H9 (cell line): Measurements from ENCODE around the gene RAP1B. TPM values are rescaled to one million over a fixed set of nuclear protein-coding genes. Genes with fewer than 3 reads are reported as not detected.
"Not testable (repeated sequence)": the region's sequence is repeated elsewhere in the genome, so short reads cannot be mapped to it uniquely, and the experiment has no call there.

Experiments
- DNase-seq: peaks from one replicate; pipeline ENCODE4 v3.0.0-alpha.2; 2017
- H2AFZ ChIP-seq: one replicate; pipeline ENCODE4 v1.6.1; 2013; ENCODE audit warnings: mild to moderate bottlenecking, low read length, control low read depth, moderate library complexity
- H2AK5ac ChIP-seq: 2 replicates; pipeline ENCODE4 v1.6.1; 2013; ENCODE audit warnings: low read length, control low read depth, mixed read lengths; ENCODE audit not compliant: insufficient read length
- H2BK120ac ChIP-seq: one replicate; pipeline ENCODE4 v1.6.1; 2013; ENCODE audit warnings: low read depth, mild to moderate bottlenecking, low read length, control low read depth, inconsistent platforms; ENCODE audit not compliant: poor library complexity, severe bottlenecking
- H2BK12ac ChIP-seq: 2 replicates; pipeline ENCODE4 v1.6.1; 2013; ENCODE audit warnings: low read length, control low read depth, mixed read lengths, low read depth; ENCODE audit not compliant: insufficient read length
- H2BK15ac ChIP-seq: 2 replicates; pipeline ENCODE4 v1.6.1; 2013; ENCODE audit warnings: low read depth, low read length, control low read depth
- H2BK20ac ChIP-seq: one replicate; pipeline ENCODE4 v1.6.1; 2013; ENCODE audit warnings: low read depth, mild to moderate bottlenecking, low read length, control low read depth, inconsistent platforms; ENCODE audit not compliant: poor library complexity, severe bottlenecking
- H2BK5ac ChIP-seq: 2 replicates; pipeline ENCODE4 v1.6.1; 2013; ENCODE audit warnings: low read length, control low read depth, mixed read lengths; ENCODE audit not compliant: insufficient read length
- H3K14ac ChIP-seq: 2 replicates; pipeline ENCODE4 v1.6.1; 2013; ENCODE audit warnings: low read length, control low read depth; ENCODE audit not compliant: insufficient read depth
- H3K18ac ChIP-seq: 2 replicates; pipeline ENCODE4 v1.6.1; 2013; ENCODE audit warnings: low read depth, mild to moderate bottlenecking, mixed read lengths, low read length, control low read depth; ENCODE audit not compliant: insufficient read length
- H3K23ac ChIP-seq: 2 replicates; pipeline ENCODE4 v1.6.1; 2013; ENCODE audit warnings: low read length, control low read depth, mixed read lengths, low read depth; ENCODE audit not compliant: insufficient read length
- H3K23me2 ChIP-seq: 2 replicates; pipeline ENCODE4 v1.6.1; 2013; ENCODE audit warnings: low read depth, mild to moderate bottlenecking, mixed read lengths, low read length, control low read depth; ENCODE audit not compliant: insufficient read length, poor library complexity, severe bottlenecking
- H3K27ac ChIP-seq: 2 replicates; pipeline ENCODE4 v1.5.1; 2013; ENCODE audit warnings: low read length, control low read depth, mixed read lengths, low read depth; ENCODE audit not compliant: insufficient read length
- H3K27me3 ChIP-seq: 2 replicates; pipeline ENCODE4 v1.6.1; 2013; ENCODE audit warnings: low read length, control low read depth, inconsistent platforms; ENCODE audit not compliant: insufficient read depth
- H3K4ac ChIP-seq: 2 replicates; pipeline ENCODE4 v1.6.1; 2013; ENCODE audit warnings: low read depth, mild to moderate bottlenecking, control low read depth, inconsistent platforms, low read length, moderate library complexity
- H3K4me1 ChIP-seq: 2 replicates; pipeline ENCODE4 v1.6.1; 2013; ENCODE audit warnings: low read length, control low read depth, inconsistent platforms; ENCODE audit not compliant: insufficient read depth
- H3K4me2 ChIP-seq: 2 replicates; pipeline ENCODE4 v1.6.1; 2013; ENCODE audit warnings: low read length, control low read depth, mixed read lengths; ENCODE audit not compliant: insufficient read length, insufficient read depth
- H3K56ac ChIP-seq: 2 replicates; pipeline ENCODE4 v1.6.1; 2013; ENCODE audit warnings: low read depth, mild to moderate bottlenecking, mixed read lengths, low read length, control low read depth; ENCODE audit not compliant: insufficient read length
- H3K79me1 ChIP-seq: 2 replicates; pipeline ENCODE4 v1.6.1; 2013; ENCODE audit warnings: low read depth, mild to moderate bottlenecking, moderate library complexity, low read length, control low read depth, inconsistent platforms; ENCODE audit not compliant: insufficient read depth, poor library complexity, severe bottlenecking
- H3K79me2 ChIP-seq: 2 replicates; pipeline ENCODE4 v1.6.1; 2013; ENCODE audit warnings: low read length, control low read depth, inconsistent platforms; ENCODE audit not compliant: insufficient read depth
- H3K9ac ChIP-seq: 2 replicates; pipeline ENCODE4 v1.6.1; 2013; ENCODE audit warnings: low read length, control low read depth, mixed read lengths; ENCODE audit not compliant: insufficient read length; ENCODE audit errors: extremely low read depth
- H3K9me3 ChIP-seq: one replicate; pipeline ENCODE4 v1.6.1; 2013; ENCODE audit warnings: low read depth, low read length, inconsistent platforms; ENCODE audit not compliant: control insufficient read depth
- H3T11ph ChIP-seq: one replicate; pipeline ENCODE4 v1.6.1; 2013; ENCODE audit warnings: mild to moderate bottlenecking, low read length, control low read depth, inconsistent platforms
- H4K20me1 ChIP-seq: one replicate; pipeline ENCODE4 v1.6.1; 2013; ENCODE audit not compliant: control insufficient read depth, insufficient read length, insufficient read depth
- H4K5ac ChIP-seq: 2 replicates; pipeline ENCODE4 v1.6.1; 2013; ENCODE audit warnings: low read depth, mild to moderate bottlenecking, mixed read lengths, low read length, control low read depth; ENCODE audit not compliant: insufficient read length
- H4K8ac ChIP-seq: replicated peaks from 2 replicates; pipeline ENCODE4 v1.6.1; 2013; ENCODE audit warnings: low read length, control low read depth, mixed read lengths, low read depth; ENCODE audit not compliant: insufficient read length
- H4K91ac ChIP-seq: 2 replicates; pipeline ENCODE4 v1.6.1; 2013; ENCODE audit warnings: low read depth, mild to moderate bottlenecking, moderate library complexity, mixed read lengths, low read length, control low read depth; ENCODE audit not compliant: insufficient read length
- H3K27ac Mint-ChIP-seq, 3 experiments: 2 replicates in 2 of 3; 3 replicates in 1 of 3; pipeline ENCODE4 v1.8.0; 2020 to 2021; ENCODE audit warnings: mixed read lengths in 3 of 3, mild to moderate bottlenecking in 1 of 3, moderate library complexity in 1 of 3
- H3K27me3 Mint-ChIP-seq: 2 replicates; pipeline ENCODE4 v1.8.0; 2021; ENCODE audit warnings: low read depth, mild to moderate bottlenecking, moderate library complexity, mixed read lengths
- H3K36me3 Mint-ChIP-seq, 3 experiments: 2 replicates in 2 of 3; 3 replicates in 1 of 3; pipeline ENCODE4 v1.8.0; 2020 to 2021; ENCODE audit warnings: low read depth in 3 of 3, mixed read lengths in 3 of 3; ENCODE audit not compliant: insufficient read depth in 1 of 3
- H3K4me1 Mint-ChIP-seq, 2 experiments: 2 replicates each; pipeline ENCODE4 v1.8.0; 2020; ENCODE audit warnings: mixed read lengths in 2 of 2
- H3K4me3 Mint-ChIP-seq, 2 experiments: 2 replicates in 1 of 2; 3 replicates in 1 of 2; pipeline ENCODE4 v1.8.0; 2020 to 2021; ENCODE audit warnings: mild to moderate bottlenecking in 2 of 2, mixed read lengths in 2 of 2, moderate library complexity in 1 of 2
- H3K9me3 Mint-ChIP-seq, 2 experiments: 2 replicates in 1 of 2; 3 replicates in 1 of 2; pipeline ENCODE4 v1.8.0; 2020; ENCODE audit warnings: mild to moderate bottlenecking in 2 of 2, mixed read lengths in 2 of 2, moderate library complexity in 1 of 2
- CTCF ChIP-seq: fragments of 200-600 bp; sonication (generic); conservative IDR thresholded peaks from 3 replicates; pipeline ENCODE4 v1.8.0; 2021; ENCODE audit warnings: antibody characterized with exemption, mild to moderate bottlenecking
- WGBS: extraction: QIAGEN DNeasy Blood & Tissue Kit; methylation state at CpG from one replicate; pipeline ENCODE4 v1.1.7; 2013; ENCODE audit warnings: missing lambda C conversion rate, low lambda C conversion rate, mixed read lengths; ENCODE audit not compliant: insufficient read length; ENCODE audit errors: extremely low coverage; 5-methylcytosine and 5-hydroxymethylcytosine counted together
- total RNA-seq: library from RNA; stranded (reverse); gene quantifications from 2 replicates; pipeline ENCODE4 v1.2.1, GENCODE V29; 2021

RAP1B gene
- total RNA-seq, 1 experiment from 2014 or later = 97.7 TPM

- Histone ChIP-seq H3K23ac (no peak overlapping the region), H3K4me1 (no peaks in the 10 kb centered on the region), H2AFZ (no peak overlapping the region), H2BK12ac (no peak overlapping the region), H3K9me3 (no peaks in the 10 kb centered on the region), H4K91ac (no peak overlapping the region), H3K4me2 (no peak overlapping the region), H2BK5ac (no peak overlapping the region), H3K79me1 (peaks cover 7% of the 10 kb centered on the region), H4K5ac (no peak overlapping the region), H3K56ac (no peak overlapping the region), H2BK15ac (no peak overlapping the region), H3K79me2 (peaks cover 10% of the 10 kb centered on the region; the same call in 1 of the 2 replicates), H3K14ac (no peak overlapping the region), H3K9ac (no peak overlapping the region), H4K8ac (no peak overlapping the region), H3T11ph (no peak overlapping the region), H2BK20ac (no peak overlapping the region), H2AK5ac (no peak overlapping the region), H4K20me1 (no peaks in the 10 kb centered on the region), H3K23me2 (no peaks in the 10 kb centered on the region), H3K4ac (no peak overlapping the region), H2BK120ac (no peak overlapping the region), H3K27ac (no peak overlapping the region), H3K27me3 (no peaks in the 10 kb centered on the region), H3K18ac (no peak overlapping the region)
- Mint-ChIP-seq H3K27ac (peak overlapping the region in 2 of 3 experiments; percentile 34 to 55; a peak in 1 of 7 replicates), H3K4me1 (no peaks in the 10 kb centered on the region; a peak in 1 of 4 replicates), H3K36me3 (no peaks in the 10 kb centered on the region), H3K4me3 (no peak overlapping the region), H3K9me3 (no peaks in the 10 kb centered on the region), H3K27me3 (no peaks in the 10 kb centered on the region)
- no CpG with 5 or more reads among the region's 2 CpGs for WGBS
- no peak for DNase-seq
- TF ChIP-seq CTCF = no peak
These were observed 25.6 kb downstream of the RAP1B start for GRCh38 chr12:68636268-68636667.

GRCh38 chr12:68637439-68637838, 26.7 kb downstream of the RAP1B start:
- not testable (repeated sequence) for H3K4me2 ChIP-seq, H2BK12ac ChIP-seq, H3K79me1 ChIP-seq, H3K9me3 Mint-ChIP-seq, H2AFZ ChIP-seq, H4K91ac ChIP-seq, H2BK20ac ChIP-seq, DNase-seq, H3T11ph ChIP-seq, H3K4ac ChIP-seq, H3K4me1 Mint-ChIP-seq, H3K18ac ChIP-seq, H2AK5ac ChIP-seq, H3K79me2 ChIP-seq, H3K27me3 ChIP-seq, H3K27ac ChIP-seq, H2BK120ac ChIP-seq, H3K23ac ChIP-seq, H4K20me1 ChIP-seq, H3K23me2 ChIP-seq, H3K9me3 ChIP-seq, H3K27ac Mint-ChIP-seq, H3K9ac ChIP-seq, H4K5ac ChIP-seq, H3K56ac ChIP-seq, H2BK5ac ChIP-seq, H3K4me3 Mint-ChIP-seq, H2BK15ac ChIP-seq, H4K8ac ChIP-seq, H3K4me1 ChIP-seq, H3K14ac ChIP-seq, H3K27me3 Mint-ChIP-seq, H3K36me3 Mint-ChIP-seq
- WGBS = no CpG with 5 or more reads among the region's 3 CpGs
